Mesenchymal stem cell (in vitro differentiated cells and primary cell): ENCODE results near the gene FAM240A.
A peak's percentile ranks its signal among the peaks of the same experiment; 100 is the strongest.

ENCODE experiments used
- DNase-seq: peaks from one replicate; pipeline ENCODE4 v3.0.0-alpha.2; 2013
- H2AFZ ChIP-seq: one replicate; pipeline ENCODE4 v1.6.1; 2013; ENCODE audit warnings: low read depth, mild to moderate bottlenecking, control low read depth, inconsistent platforms, low read length, moderate library complexity
- H2AK5ac ChIP-seq: 2 replicates; pipeline ENCODE4 v1.6.1; 2013; ENCODE audit warnings: low read length, moderate library complexity, mild to moderate bottlenecking, inconsistent platforms; ENCODE audit not compliant: severe bottlenecking
- H2BK120ac ChIP-seq: one replicate; pipeline ENCODE4 v1.6.1; 2013; ENCODE audit warnings: low read depth, mild to moderate bottlenecking, inconsistent platforms, low read length, moderate library complexity
- H2BK12ac ChIP-seq, 2 experiments: one replicate each; pipeline ENCODE4 v1.6.1; 2013; ENCODE audit warnings: inconsistent platforms in 2 of 2, low read length in 2 of 2, mild to moderate bottlenecking in 2 of 2, moderate library complexity in 2 of 2, control low read depth in 1 of 2
- H2BK15ac ChIP-seq: one replicate; pipeline ENCODE4 v1.6.1; 2013; ENCODE audit warnings: mild to moderate bottlenecking, low read depth, inconsistent platforms; ENCODE audit not compliant: poor library complexity, severe bottlenecking
- H2BK5ac ChIP-seq: 2 replicates; pipeline ENCODE4 v1.6.1; 2013; ENCODE audit warnings: low read depth, mild to moderate bottlenecking, low read length, control low read depth, inconsistent platforms; ENCODE audit not compliant: poor library complexity, severe bottlenecking
- H3K14ac ChIP-seq, 2 experiments: one replicate each; pipeline ENCODE4 v1.6.1; 2013; ENCODE audit warnings: inconsistent platforms in 2 of 2, low read length in 2 of 2, control low read depth in 1 of 2, mild to moderate bottlenecking in 1 of 2, moderate library complexity in 1 of 2
- H3K18ac ChIP-seq, 2 experiments: one replicate each; pipeline ENCODE4 v1.6.1; 2013; ENCODE audit warnings: inconsistent platforms in 2 of 2, low read length in 2 of 2, control low read depth in 1 of 2, low read depth in 1 of 2, mild to moderate bottlenecking in 1 of 2
- H3K23ac ChIP-seq, 2 experiments: one replicate each; pipeline ENCODE4 v1.6.1; 2013; ENCODE audit warnings: inconsistent platforms in 2 of 2, low read length in 2 of 2, mild to moderate bottlenecking in 2 of 2, moderate library complexity in 2 of 2, control low read depth in 1 of 2
- H3K27ac ChIP-seq: 2 replicates; pipeline ENCODE4 v1.5.1; 2013; ENCODE audit warnings: mild to moderate bottlenecking, moderate library complexity, low read length, control low read depth, inconsistent platforms; ENCODE audit not compliant: poor library complexity, severe bottlenecking
- H3K27me3 ChIP-seq, 2 experiments: 2 replicates each; pipeline versions ENCODE4 v1.6.1 to v1.7.0; 2013; ENCODE audit warnings: low read length in 2 of 2, mild to moderate bottlenecking in 2 of 2, moderate library complexity in 2 of 2, control low read depth in 1 of 2, inconsistent platforms in 1 of 2; ENCODE audit not compliant: control insufficient read depth in 1 of 2, insufficient read depth in 1 of 2
- H3K36me3 ChIP-seq, 2 experiments: 2 replicates each; pipeline versions ENCODE4 v1.6.1 to v1.7.0; 2013; ENCODE audit warnings: low read length in 2 of 2, control low read depth in 1 of 2, inconsistent platforms in 1 of 2, low read depth in 1 of 2, mild to moderate bottlenecking in 1 of 2; ENCODE audit not compliant: insufficient read depth in 2 of 2, control insufficient read depth in 1 of 2
- H3K4ac ChIP-seq, 2 experiments: one replicate each; pipeline ENCODE4 v1.6.1; 2013; ENCODE audit warnings: inconsistent platforms in 2 of 2, low read length in 2 of 2, mild to moderate bottlenecking in 2 of 2, moderate library complexity in 2 of 2, control low read depth in 1 of 2, low read depth in 1 of 2
- H3K4me1 ChIP-seq: 2 replicates; pipeline ENCODE4 v1.6.1; 2013; ENCODE audit warnings: low read depth, low read length, control low read depth; ENCODE audit not compliant: control insufficient read depth, insufficient read depth
- H3K4me2 ChIP-seq: 2 replicates; pipeline ENCODE4 v1.6.1; 2013; ENCODE audit warnings: low read length, mild to moderate bottlenecking, inconsistent platforms; ENCODE audit not compliant: poor library complexity, severe bottlenecking
- H3K4me3 ChIP-seq, 2 experiments: 2 replicates each; pipeline versions ENCODE4 v1.5.1 to v1.7.0; 2013; ENCODE audit warnings: low read length in 2 of 2, mild to moderate bottlenecking in 2 of 2, control low read depth in 1 of 2, low read depth in 1 of 2; ENCODE audit not compliant: insufficient read depth in 1 of 2
- H3K79me1 ChIP-seq: replicated peaks from 2 replicates; pipeline ENCODE4 v1.6.1; 2013; ENCODE audit warnings: mild to moderate bottlenecking, control low read depth, low read length, inconsistent platforms; ENCODE audit not compliant: poor library complexity, severe bottlenecking
- H3K9ac ChIP-seq: 2 replicates; pipeline ENCODE4 v1.7.0; 2013; ENCODE audit warnings: mild to moderate bottlenecking, low read length, moderate library complexity
- H3K9me3 ChIP-seq: 2 replicates; pipeline ENCODE4 v1.7.0; 2013; ENCODE audit warnings: mild to moderate bottlenecking, low read length; ENCODE audit not compliant: control insufficient read depth
- H4K8ac ChIP-seq: one replicate; pipeline ENCODE4 v1.6.1; 2013; ENCODE audit warnings: inconsistent platforms, mild to moderate bottlenecking, low read length, moderate library complexity
- H4K91ac ChIP-seq: one replicate; pipeline ENCODE4 v1.6.1; 2013; ENCODE audit warnings: mild to moderate bottlenecking, low read length, inconsistent platforms
- WGBS: methylation state at CpG from one replicate; pipeline ENCODE4 v1.1.7; 2013; ENCODE audit warnings: mixed read lengths; 5-methylcytosine and 5-hydroxymethylcytosine counted together

FAM240A gene

GRCh38 chr3:46615050-46615775, 2.9 kb downstream of the FAM240A start:
- Histone ChIP-seq H3K4me1 (peaks cover 5% of the 10 kb centered on the region), H3K36me3 (no peaks in the 10 kb centered on the region), H2BK12ac (no peak overlapping the region), H3K18ac (no peak overlapping the region), H3K79me1 (no peaks in the 10 kb centered on the region), H3K27ac (no peak overlapping the region), H3K9me3 (no peaks in the 10 kb centered on the region), H2AK5ac (no peak overlapping the region), H3K4ac (no peak overlapping the region), H3K23ac (no peak overlapping the region), H3K4me3 (no peak overlapping the region), H3K4me2 (no peak overlapping the region), H4K8ac (no peak overlapping the region), H4K91ac (no peak overlapping the region), H2BK5ac (no peak overlapping the region), H3K27me3 (peaks cover 9 to 25% of the 10 kb centered on the region in 2 experiments), H2BK15ac (no peak overlapping the region), H3K9ac (no peak overlapping the region), H2AFZ (no peak overlapping the region), H2BK120ac (no peak overlapping the region), H3K14ac (no peak overlapping the region)
- WGBS: 86% methylated on average over 9 of the region's 9 CpGs
- no peak for DNase-seq

- H3K4ac ChIP-seq: no peak overlapping the region
- no peak overlapping the region for H4K91ac ChIP-seq
- H2AFZ ChIP-seq: no peak overlapping the region
- no peak overlapping the region for H2BK12ac ChIP-seq
- no peak overlapping the region for H3K9ac ChIP-seq
- H3K4me1 ChIP-seq: peaks cover 5% of the 10 kb centered on the region
- H3K27ac ChIP-seq: no peak overlapping the region
- H3K79me1 ChIP-seq: no peaks in the 10 kb centered on the region
- H3K9me3 ChIP-seq: no peaks in the 10 kb centered on the region
- DNase-seq: no peak
- H3K14ac ChIP-seq: no peak overlapping the region
- no peak overlapping the region for H2BK120ac ChIP-seq
- H3K18ac ChIP-seq: no peak overlapping the region
- H3K4me2 ChIP-seq: no peak overlapping the region
- no peak overlapping the region for H2BK15ac ChIP-seq
- 75% methylated on average over 3 of the region's 3 CpGs for WGBS
- H3K23ac ChIP-seq: no peak overlapping the region
- H2BK5ac ChIP-seq: no peak overlapping the region
- no peaks in the 10 kb centered on the region for H3K36me3 ChIP-seq
- no peak overlapping the region for H2AK5ac ChIP-seq
- peaks cover 9 to 25% of the 10 kb centered on the region in 2 experiments for H3K27me3 ChIP-seq
- no peak overlapping the region for H3K4me3 ChIP-seq
- H4K8ac ChIP-seq: no peak overlapping the region
These were observed 3.7 kb downstream of the FAM240A start for GRCh38 chr3:46615976-46616375.

GRCh38 chr3:46617941-46618340, 5.6 kb downstream of the FAM240A start:
- no peak overlapping the region for H2BK12ac ChIP-seq
- WGBS: 76% methylated on average over 3 of the region's 3 CpGs

GRCh38 chr3:46619845-46620778, 7.8 kb downstream of the FAM240A start:
- H3K9ac ChIP-seq: peak overlapping the region; percentile 3
- H3K4me1 ChIP-seq: peaks cover 7% of the 10 kb centered on the region
- H3K27me3 ChIP-seq: peaks cover 8 to 20% of the 10 kb centered on the region in 2 experiments
- H3K18ac ChIP-seq: no peak overlapping the region
- H3K27ac ChIP-seq: no peak overlapping the region
- no peak overlapping the region for H2AFZ ChIP-seq
- H4K8ac ChIP-seq: no peak overlapping the region
- H3K4me3 ChIP-seq: no peak overlapping the region
- no peaks in the 10 kb centered on the region for H3K9me3 ChIP-seq
- no peak overlapping the region for H3K4me2 ChIP-seq
- no peak for DNase-seq
- no peak overlapping the region for H3K14ac ChIP-seq
- H3K4ac ChIP-seq: no peak overlapping the region
- H3K36me3 ChIP-seq: no peaks in the 10 kb centered on the region
- 85% methylated on average over 7 of the region's 8 CpGs for WGBS
- no peak overlapping the region for H2BK15ac ChIP-seq
- H2BK5ac ChIP-seq: no peak overlapping the region
- H2BK12ac ChIP-seq: no peak overlapping the region
- H2BK120ac ChIP-seq: no peak overlapping the region
- peak overlapping the region in 1 of 2 experiments; percentile 34 for H3K23ac ChIP-seq
- no peak overlapping the region for H2AK5ac ChIP-seq
- no peak overlapping the region for H4K91ac ChIP-seq
- no peaks in the 10 kb centered on the region for H3K79me1 ChIP-seq

More at GRCh38 chr3:46617941-46618340, 5.6 kb downstream of the FAM240A start:
- H3K14ac ChIP-seq: no peak overlapping the region
- no peak overlapping the region for H3K4me2 ChIP-seq
- H2AFZ ChIP-seq: no peak overlapping the region
- H2BK15ac ChIP-seq: no peak overlapping the region
- H3K4me1 ChIP-seq: peaks cover 5% of the 10 kb centered on the region
- H4K8ac ChIP-seq: no peak overlapping the region
- H2BK120ac ChIP-seq: no peak overlapping the region
- H3K4ac ChIP-seq: no peak overlapping the region
- no peak overlapping the region for H3K18ac ChIP-seq
- H2BK5ac ChIP-seq: no peak overlapping the region
- H3K27me3 ChIP-seq: peaks cover 9 to 25% of the 10 kb centered on the region in 2 experiments
- H3K9ac ChIP-seq: no peak overlapping the region
- no peak overlapping the region for H2AK5ac ChIP-seq
- no peak overlapping the region for H3K23ac ChIP-seq
- no peak overlapping the region for H3K4me3 ChIP-seq
- no peaks in the 10 kb centered on the region for H3K9me3 ChIP-seq
- H3K36me3 ChIP-seq: no peaks in the 10 kb centered on the region
- DNase-seq: no peak
- H3K79me1 ChIP-seq: no peaks in the 10 kb centered on the region
- no peak overlapping the region for H3K27ac ChIP-seq
- H4K91ac ChIP-seq: no peak overlapping the region
